Measurements from ENCODE around the gene PLD1.

The PLD1 gene

GRCh38 chr3:171552531-171552930 is 257.8 kb downstream of the PLD1 start:
- H3K36me3 ChIP-seq (ENCODE audit: control insufficient read depth in 2 of 2, insufficient read depth in 1 of 2, low read length in 2 of 2) = no peaks in the 10 kb centered on the region
- no peaks in the 10 kb centered on the region for H3K4me1 ChIP-seq (ENCODE audit: control insufficient read depth, insufficient read depth, low read length)
- no peak overlapping the region for H3K27ac ChIP-seq (ENCODE audit: extremely low read depth, low read depth, low read length)
- TF ChIP-seq ZNF555 (tag by site-specific recombination; conservative IDR thresholded peaks at IDR 0.05) = no peak
- TF ChIP-seq ZNF140 (tag by site-specific recombination; IDR thresholded peaks at IDR 0.05) = no peak
- TF ChIP-seq ZNF354C (tag by site-specific recombination; IDR thresholded peaks at IDR 0.05; ENCODE audit: borderline replicate concordance, low read depth) = no peak
- no peak for TF ChIP-seq ZBTB7A (tag by site-specific recombination; IDR thresholded peaks at IDR 0.05; ENCODE audit: low read depth)
- peak; percentile 42; the same call in 1 of the 2 replicates for TF ChIP-seq ZNF623 (tag by site-specific recombination; IDR thresholded peaks at IDR 0.05)
- TF ChIP-seq, protein P1, sequence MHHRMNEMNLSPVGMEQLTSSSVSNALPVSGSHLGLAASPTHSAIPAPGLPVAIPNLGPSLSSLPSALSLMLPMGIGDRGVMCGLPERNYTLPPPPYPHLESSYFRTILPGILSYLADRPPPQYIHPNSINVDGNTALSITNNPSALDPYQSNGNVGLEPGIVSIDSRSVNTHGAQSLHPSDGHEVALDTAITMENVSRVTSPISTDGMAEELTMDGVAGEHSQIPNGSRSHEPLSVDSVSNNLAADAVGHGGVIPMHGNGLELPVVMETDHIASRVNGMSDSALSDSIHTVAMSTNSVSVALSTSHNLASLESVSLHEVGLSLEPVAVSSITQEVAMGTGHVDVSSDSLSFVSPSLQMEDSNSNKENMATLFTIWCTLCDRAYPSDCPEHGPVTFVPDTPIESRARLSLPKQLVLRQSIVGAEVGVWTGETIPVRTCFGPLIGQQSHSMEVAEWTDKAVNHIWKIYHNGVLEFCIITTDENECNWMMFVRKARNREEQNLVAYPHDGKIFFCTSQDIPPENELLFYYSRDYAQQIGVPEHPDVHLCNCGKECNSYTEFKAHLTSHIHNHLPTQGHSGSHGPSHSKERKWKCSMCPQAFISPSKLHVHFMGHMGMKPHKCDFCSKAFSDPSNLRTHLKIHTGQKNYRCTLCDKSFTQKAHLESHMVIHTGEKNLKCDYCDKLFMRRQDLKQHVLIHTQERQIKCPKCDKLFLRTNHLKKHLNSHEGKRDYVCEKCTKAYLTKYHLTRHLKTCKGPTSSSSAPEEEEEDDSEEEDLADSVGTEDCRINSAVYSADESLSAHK (tag by site-specific recombination; IDR thresholded peaks at IDR 0.05) = no peak
- no peaks in the 10 kb centered on the region for H3K9me3 ChIP-seq (ENCODE audit: control insufficient read depth, insufficient read depth, low read depth, low read length)
- POLR2A ChIA-PET = no interaction called here
- H3K4me3 ChIP-seq (ENCODE audit: low read depth, low read length) = no peak overlapping the region
- CTCF ChIA-PET = interaction anchor here (0.7 kb wide), 1 partner anchor 18 kb away, joined by 6 read pairs; no protein-coding TSS in a partner anchor

- no peak overlapping the region for H3K4me3 ChIP-seq (ENCODE audit: low read depth, low read length)
- H3K4me1 ChIP-seq (ENCODE audit: control insufficient read depth, insufficient read depth, low read length) = no peaks in the 10 kb centered on the region
- no peaks in the 10 kb centered on the region for H3K9me3 ChIP-seq (ENCODE audit: control insufficient read depth, insufficient read depth, low read depth, low read length)
- ChIA-PET CTCF (no interaction called here), POLR2A (no interaction called here)
- H3K27ac ChIP-seq (ENCODE audit: extremely low read depth, low read depth, low read length) = no peak overlapping the region
- no peaks in the 10 kb centered on the region for H3K36me3 ChIP-seq (ENCODE audit: control insufficient read depth in 2 of 2, insufficient read depth in 1 of 2, low read length in 2 of 2)
- TF ChIP-seq ZNF571 (tag by site-specific recombination; IDR thresholded peaks at IDR 0.05) (no peak), ZNF354C (tag by site-specific recombination; IDR thresholded peaks at IDR 0.05; ENCODE audit: borderline replicate concordance, low read depth) (no peak), KLF10 (tag by site-specific recombination; IDR thresholded peaks at IDR 0.05) (no peak), ZNF555 (tag by site-specific recombination; conservative IDR thresholded peaks at IDR 0.05) (no peak), OVOL3 (tag by site-specific recombination; IDR thresholded peaks at IDR 0.05) (no peak), TSHZ1 (tag by site-specific recombination; IDR thresholded peaks at IDR 0.05; ENCODE audit: borderline replicate concordance) (no peak), ZNF416 (tag by site-specific recombination; IDR thresholded peaks at IDR 0.05) (no peak), ZNF341 (tag by site-specific recombination; IDR thresholded peaks at IDR 0.05; ENCODE audit: low read depth) (no peak), HOXA7 (CRISPR knock-in tag; IDR thresholded peaks at IDR 0.05; ENCODE audit: borderline replicate concordance) (no peak), ZNF707 (tag by site-specific recombination; IDR thresholded peaks at IDR 0.05) (no peak), ZNF791 (tag by site-specific recombination; IDR thresholded peaks at IDR 0.05) (no peak), ZNF510 (tag by site-specific recombination; IDR thresholded peaks at IDR 0.05; ENCODE audit: insufficient replicate concordance) (no peak), ZNF350 (tag by site-specific recombination; IDR thresholded peaks at IDR 0.05) (no peak), ZBTB17 (tag by site-specific recombination; IDR thresholded peaks at IDR 0.05) (no peak)
- TF ChIP-seq, protein P2, sequence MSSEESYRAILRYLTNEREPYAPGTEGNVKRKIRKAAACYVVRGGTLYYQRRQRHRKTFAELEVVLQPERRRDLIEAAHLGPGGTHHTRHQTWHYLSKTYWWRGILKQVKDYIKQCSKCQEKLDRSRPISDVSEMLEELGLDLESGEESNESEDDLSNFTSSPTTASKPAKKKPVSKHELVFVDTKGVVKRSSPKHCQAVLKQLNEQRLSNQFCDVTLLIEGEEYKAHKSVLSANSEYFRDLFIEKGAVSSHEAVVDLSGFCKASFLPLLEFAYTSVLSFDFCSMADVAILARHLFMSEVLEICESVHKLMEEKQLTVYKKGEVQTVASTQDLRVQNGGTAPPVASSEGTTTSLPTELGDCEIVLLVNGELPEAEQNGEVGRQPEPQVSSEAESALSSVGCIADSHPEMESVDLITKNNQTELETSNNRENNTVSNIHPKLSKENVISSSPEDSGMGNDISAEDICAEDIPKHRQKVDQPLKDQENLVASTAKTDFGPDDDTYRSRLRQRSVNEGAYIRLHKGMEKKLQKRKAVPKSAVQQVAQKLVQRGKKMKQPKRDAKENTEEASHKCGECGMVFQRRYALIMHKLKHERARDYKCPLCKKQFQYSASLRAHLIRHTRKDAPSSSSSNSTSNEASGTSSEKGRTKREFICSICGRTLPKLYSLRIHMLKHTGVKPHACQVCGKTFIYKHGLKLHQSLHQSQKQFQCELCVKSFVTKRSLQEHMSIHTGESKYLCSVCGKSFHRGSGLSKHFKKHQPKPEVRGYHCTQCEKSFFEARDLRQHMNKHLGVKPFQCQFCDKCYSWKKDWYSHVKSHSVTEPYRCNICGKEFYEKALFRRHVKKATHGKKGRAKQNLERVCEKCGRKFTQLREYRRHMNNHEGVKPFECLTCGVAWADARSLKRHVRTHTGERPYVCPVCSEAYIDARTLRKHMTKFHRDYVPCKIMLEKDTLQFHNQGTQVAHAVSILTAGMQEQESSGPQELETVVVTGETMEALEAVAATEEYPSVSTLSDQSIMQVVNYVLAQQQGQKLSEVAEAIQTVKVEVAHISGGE (tag by site-specific recombination; conservative IDR thresholded peaks at IDR 0.05; ENCODE audit: low read depth) = no peak
- TF ChIP-seq, protein P3, sequence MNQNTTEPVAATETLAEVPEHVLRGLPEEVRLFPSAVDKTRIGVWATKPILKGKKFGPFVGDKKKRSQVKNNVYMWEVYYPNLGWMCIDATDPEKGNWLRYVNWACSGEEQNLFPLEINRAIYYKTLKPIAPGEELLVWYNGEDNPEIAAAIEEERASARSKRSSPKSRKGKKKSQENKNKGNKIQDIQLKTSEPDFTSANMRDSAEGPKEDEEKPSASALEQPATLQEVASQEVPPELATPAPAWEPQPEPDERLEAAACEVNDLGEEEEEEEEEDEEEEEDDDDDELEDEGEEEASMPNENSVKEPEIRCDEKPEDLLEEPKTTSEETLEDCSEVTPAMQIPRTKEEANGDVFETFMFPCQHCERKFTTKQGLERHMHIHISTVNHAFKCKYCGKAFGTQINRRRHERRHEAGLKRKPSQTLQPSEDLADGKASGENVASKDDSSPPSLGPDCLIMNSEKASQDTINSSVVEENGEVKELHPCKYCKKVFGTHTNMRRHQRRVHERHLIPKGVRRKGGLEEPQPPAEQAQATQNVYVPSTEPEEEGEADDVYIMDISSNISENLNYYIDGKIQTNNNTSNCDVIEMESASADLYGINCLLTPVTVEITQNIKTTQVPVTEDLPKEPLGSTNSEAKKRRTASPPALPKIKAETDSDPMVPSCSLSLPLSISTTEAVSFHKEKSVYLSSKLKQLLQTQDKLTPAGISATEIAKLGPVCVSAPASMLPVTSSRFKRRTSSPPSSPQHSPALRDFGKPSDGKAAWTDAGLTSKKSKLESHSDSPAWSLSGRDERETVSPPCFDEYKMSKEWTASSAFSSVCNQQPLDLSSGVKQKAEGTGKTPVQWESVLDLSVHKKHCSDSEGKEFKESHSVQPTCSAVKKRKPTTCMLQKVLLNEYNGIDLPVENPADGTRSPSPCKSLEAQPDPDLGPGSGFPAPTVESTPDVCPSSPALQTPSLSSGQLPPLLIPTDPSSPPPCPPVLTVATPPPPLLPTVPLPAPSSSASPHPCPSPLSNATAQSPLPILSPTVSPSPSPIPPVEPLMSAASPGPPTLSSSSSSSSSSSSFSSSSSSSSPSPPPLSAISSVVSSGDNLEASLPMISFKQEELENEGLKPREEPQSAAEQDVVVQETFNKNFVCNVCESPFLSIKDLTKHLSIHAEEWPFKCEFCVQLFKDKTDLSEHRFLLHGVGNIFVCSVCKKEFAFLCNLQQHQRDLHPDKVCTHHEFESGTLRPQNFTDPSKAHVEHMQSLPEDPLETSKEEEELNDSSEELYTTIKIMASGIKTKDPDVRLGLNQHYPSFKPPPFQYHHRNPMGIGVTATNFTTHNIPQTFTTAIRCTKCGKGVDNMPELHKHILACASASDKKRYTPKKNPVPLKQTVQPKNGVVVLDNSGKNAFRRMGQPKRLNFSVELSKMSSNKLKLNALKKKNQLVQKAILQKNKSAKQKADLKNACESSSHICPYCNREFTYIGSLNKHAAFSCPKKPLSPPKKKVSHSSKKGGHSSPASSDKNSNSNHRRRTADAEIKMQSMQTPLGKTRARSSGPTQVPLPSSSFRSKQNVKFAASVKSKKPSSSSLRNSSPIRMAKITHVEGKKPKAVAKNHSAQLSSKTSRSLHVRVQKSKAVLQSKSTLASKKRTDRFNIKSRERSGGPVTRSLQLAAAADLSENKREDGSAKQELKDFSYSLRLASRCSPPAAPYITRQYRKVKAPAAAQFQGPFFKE (tag by site-specific recombination; IDR thresholded peaks at IDR 0.05; ENCODE audit: borderline replicate concordance) = no peak
Measured at GRCh38 chr3:171551296-171551695, 259.0 kb downstream of the PLD1 start.

Measured in HEK293 (cell line).